Measurements from ENCODE around the gene TAS2R20.
"Not testable (repeated sequence)": the region's sequence is repeated elsewhere in the genome, so short reads cannot be mapped to it uniquely, and the experiment has no call there.

Gene TAS2R20, protein sequence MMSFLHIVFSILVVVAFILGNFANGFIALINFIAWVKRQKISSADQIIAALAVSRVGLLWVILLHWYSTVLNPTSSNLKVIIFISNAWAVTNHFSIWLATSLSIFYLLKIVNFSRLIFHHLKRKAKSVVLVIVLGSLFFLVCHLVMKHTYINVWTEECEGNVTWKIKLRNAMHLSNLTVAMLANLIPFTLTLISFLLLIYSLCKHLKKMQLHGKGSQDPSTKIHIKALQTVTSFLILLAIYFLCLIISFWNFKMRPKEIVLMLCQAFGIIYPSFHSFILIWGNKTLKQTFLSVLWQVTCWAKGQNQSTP

DNA sequence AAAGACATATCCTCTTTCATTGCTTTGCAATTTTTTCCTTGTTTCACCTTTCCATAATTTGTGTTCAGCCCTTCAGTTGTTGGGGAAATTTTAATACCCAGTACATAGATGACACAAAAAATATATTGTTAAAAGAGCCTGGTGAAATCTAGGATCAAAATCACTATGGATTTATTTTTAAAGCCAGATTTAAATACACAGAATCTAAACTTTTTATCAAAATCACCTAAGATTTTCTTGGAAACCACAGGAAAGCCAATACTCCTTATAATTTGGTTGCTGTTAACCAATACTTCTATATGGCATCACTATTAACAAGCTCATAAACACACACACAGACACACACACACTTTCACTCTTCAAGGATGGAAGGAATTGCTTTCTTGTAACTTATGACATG lies at the start of gene TAS2R20:
TSS of gene TAS2R20 (minus strand) at position 101 of the 400 bp plus-strand sequence. CDS start 429 bp downstream, outside the sequence.
- no peak for DNase-seq

DNA sequence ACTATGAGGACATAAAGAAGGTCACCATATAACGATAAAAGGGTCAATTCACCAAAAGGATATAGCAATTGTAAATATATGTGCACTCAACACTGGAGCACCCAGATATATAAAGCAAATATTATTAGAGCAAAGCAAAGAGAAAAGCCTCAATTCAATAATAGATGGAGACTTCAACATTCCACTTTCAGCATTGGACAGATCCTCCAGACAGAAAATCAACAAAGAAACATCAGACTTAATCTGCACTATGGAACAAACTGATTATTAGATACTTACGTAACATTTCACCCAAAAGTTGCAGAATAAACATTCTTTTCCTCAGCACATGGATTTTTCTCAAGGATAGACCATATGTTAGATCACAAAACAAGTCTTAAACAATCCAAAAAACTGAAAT lies 43.3 kb upstream of the TAS2R20 start:
- not testable (repeated sequence) for DNase-seq

DNA sequence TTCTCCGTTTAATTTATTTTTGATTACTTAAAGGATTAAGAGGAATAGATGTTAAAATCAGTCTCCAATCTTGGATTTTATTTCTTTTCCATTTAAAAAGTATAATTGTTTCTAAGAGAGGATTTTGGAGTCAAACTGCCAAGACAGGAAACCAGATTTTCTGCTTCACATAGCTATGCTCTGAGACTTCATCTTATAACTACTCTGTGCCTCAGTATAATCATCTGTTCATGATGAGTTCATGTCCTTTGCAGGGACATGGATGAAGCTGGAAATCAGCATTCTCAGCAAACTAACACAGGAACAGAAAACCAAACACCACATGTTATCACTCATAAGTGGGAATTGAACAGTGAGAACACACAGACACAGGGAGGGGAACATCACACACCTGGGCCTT lies 42.1 kb upstream of the TAS2R20 start:
- DNase-seq = no peak

DNA sequence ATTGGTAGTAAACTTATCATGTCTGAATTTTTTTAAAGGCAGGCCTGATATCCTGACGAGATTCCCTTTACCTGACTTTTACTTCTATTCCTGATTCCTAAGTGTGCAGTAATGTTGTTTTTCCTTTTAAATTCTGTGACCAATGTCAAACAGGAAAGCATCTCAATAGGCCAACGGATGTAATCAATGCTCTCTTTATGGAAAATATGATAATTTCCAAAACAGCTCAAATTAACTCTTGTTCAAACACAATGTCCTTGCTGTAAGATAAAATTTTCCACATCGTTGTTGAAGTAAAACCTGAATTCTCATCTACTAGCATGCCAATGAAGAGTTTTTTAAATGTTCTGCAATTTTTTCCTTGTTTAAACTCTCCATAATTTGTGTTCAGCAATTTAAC lies 41.1 kb upstream of the TAS2R20 start:
- no peak for DNase-seq

DNA sequence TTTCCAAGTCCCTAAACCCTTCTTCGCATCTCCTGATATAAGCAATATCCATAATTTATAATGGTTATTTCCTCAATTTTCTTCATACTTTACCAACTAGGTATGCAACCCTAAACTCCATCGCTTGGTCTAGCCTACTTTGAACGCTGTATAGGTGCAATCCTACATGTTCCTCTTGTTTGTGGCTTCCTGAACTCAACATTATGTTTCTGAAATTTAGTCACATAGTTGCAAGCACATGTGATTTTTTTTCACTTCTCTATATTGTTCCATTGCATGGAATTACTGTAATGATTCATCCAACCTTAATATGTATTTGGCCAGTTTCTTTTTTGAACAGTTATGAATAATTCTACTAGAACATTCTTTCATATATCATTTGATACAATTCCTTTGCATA lies 35.9 kb upstream of the TAS2R20 start:
- not testable (repeated sequence) for DNase-seq

DNA sequence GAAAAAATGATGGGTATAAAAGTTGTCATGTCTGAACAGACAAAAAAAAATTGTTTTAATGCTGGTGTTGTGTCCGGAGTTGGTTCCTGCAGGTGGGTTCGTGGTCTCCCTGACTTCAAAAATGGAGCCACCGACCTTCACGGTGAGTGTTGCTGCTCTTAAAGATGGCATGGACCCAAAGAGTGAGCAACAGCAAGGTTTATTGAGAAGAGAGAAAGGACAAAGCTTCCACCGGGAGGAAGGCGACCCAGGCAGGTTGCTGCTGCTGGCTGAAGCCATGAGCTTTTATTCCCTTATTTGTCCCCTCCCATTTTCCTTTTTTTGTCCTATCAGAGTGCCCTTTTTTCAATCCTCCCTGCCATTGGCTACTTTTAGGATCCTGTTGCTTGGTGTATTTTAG lies 33.2 kb upstream of the TAS2R20 start, which contains the start of gene TAS2R31:
TSS of gene TAS2R31 (minus strand) at position 101 of the 400 bp plus-strand sequence. CDS start at position 29, 72 bp downstream.
- DNase-seq = no peak

DNA sequence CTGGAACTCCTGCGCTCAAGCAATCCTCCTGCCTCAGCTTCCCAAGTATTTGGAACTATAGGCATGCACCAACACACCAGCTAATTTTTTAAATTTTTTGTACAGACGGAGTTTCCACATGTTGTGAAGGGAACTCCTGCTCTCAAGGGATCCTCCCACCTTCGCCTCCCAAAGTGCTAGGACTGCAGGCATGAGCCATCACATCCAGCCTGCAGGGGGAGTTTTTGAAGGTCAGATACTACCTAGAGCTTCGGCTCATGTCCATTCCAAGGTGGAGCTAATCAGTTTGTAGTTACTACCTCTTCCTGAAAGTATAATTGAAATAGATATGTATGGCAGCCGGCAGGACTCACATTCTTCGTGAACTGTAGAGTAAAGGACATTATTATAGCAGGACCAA lies 28.0 kb upstream of the TAS2R20 start:
- no peak for DNase-seq

DNA sequence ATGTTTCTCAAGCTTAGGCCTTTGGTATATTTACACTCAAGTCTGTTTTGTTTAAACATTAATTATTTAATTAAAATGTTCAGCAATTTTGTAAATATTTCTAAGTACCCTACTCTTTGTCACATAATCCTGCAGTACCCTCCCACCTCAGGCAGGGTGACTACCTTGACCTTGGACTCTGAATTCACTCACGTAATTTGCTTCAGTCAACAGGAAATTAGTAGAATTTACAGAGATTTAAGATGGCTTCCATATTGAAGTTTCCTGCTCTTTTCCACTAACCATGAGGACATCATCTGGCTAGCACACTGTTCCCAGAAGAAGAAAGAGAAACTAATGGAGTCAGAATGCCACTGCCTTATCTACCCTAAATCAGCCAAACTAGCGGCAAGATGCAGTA lies 25.3 kb upstream of the TAS2R20 start:
- no peak for DNase-seq

DNA sequence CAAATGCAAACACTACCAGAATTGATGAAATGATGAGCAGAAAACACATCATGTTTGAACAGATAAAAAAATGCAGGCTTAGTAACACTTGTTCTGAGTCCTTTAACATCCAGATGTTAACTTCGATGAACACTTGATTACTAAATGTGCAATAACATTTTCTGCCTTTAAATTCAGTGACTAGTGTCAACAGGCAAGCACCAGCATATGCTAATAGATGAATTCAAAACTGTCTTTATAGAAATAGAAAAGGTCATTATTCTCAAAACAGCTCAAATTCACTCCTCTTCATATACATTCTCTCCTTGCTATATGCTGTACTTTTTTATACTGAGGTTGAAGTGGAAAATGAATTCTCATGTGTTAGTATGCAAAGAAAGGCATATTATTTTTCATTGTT lies 24.4 kb upstream of the TAS2R20 start, which contains the start of gene TAS2R19:
TSS of gene TAS2R19 (minus strand) at position 101 of the 400 bp plus-strand sequence. CDS start at position 52, 49 bp downstream.
- no peak for DNase-seq

DNA sequence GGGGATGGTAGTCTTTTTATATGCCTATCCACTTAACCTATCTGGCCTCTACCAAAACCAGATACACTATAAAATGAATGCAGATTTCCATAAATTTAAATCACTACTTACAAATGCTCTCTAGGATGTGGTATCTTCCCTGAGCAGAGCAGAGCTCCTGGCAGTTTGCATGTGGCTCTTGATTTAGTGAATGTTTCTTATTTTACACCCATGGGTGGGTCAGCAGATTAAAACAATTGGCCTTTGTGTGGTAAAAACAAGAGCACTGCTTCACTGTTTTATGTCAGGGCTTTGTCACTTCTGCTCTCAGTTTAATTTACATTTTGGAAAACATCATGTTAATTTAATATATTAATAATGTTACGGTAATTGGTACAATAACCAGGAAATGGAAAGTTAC lies 18.8 kb upstream of the TAS2R20 start:
- DNase-seq = no peak

DNA sequence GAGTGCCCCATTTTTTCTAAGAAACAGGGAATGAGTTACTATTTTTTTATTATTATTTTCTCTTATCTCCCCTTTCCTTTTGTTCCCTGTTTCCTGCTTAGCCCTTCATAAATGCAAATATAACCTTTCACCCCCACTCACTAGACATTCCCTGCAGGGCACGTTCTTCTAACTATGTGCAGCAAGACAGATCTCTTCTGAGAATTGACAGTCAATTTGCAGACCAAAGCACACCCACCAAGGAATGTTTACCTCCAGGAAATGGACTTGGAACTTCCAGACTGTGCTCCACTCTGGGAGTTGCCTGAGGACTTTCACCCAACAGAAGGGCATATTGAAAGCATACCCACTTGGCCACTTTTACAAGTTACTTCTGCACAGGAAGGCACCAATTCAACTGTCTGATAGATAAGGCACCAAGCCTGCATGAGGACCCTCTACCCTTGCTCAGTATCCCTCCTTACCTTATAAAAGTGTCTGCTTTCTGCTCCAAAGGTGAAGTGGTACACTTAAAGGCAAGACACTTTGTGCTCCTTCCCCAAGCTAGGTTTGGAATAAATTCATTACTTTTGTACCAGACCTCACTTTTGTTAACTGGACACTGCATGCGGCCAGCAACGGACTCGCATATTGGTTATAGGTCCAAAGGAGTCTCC lies 17.8 kb upstream of the TAS2R20 start:
- DNase-seq = no peak

DNA sequence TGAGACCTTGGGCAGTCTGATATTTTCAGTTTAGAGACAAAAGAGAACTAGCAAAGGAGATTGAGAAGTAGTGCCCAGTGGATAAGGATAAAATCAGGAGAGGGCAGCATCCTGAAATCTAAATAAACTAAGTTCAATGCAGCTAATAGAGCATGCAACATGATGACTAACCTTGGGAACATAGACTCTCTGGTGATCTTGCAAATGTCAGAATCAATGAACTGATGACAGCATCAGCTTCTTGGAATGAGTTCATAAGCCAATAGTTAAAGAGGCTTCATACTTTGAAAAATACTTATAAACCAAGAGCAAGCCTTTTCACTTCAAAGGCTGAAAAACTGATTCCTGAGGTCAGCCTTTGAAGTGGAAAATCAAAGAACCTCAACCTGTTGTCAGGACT lies 16.1 kb upstream of the TAS2R20 start:
- no peak for DNase-seq

DNA sequence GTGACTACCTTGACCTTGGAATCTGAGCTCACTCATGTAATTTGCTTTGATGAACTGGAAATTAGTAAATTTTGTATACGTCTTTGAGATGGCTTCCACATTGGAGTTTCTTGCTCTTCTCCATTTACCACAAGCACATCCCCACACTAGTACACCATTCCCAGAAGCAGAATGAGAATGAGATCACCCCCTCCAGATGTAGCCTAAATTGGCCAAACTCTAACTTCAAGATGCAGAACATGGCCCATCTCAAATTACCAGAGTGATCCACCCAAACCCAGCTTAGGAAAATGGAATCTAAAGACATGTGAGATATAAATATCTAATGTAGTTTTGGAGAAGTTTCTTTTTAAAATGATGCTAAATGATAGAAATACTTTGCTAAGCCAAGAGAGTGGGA lies 9.5 kb upstream of the TAS2R20 start:
- DNase-seq = no peak

DNA sequence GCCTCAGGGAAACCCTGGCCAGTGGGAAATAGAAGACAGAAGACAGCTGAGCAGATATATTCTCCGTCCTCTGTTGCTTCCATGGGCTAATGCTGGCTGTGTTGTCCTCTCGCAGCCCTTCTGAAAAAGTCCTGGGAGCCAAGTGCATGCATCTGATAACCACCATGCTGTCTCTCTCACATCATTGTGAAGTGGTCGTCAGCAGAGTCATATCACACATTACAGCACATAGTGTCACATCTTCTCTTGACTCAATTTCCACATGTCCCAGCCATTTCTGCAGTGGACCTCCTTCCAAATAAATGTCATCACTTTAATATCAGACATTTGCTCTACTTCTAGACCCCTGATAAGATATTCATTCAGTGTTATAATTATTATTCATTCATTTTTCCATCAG lies 3.8 kb downstream of the TAS2R20 start:
- no peak for DNase-seq

DNA sequence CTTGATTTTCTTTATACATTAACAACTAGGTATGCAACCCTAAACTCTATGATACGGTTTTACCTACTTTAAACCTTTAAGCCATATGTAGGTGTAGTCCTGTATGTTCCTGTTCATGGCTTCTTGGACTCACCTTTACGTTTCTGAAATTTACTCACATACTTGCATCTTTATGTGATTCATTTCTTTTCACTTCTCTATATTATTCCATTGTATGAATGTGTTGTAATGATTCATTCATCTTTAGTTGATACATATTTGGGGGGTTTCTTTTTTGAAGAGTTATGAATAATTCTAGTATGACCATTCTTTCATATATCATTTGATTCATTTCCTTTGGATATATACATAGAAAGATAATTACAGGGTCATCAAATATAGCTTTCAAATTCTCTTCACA lies 9.0 kb downstream of the TAS2R20 start:
- DNase-seq = no peak

DNA sequence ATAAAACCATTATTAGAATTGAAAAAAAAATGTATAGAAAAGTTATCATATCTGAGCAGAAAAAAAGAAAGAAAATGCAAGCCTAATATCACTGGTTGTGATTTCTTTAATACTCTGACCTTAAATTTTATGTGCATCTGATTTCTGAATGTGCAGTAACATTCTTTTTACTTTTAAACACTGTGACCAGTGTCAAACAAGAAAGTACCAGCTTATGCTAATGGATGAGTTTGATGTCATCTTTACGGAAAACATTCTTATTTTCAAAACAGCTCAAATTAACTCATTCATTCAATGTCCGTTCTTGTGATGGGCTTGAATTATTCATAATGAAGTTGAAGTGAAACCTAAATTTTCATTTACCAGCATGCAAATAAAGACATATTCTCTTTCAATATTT lies 11.3 kb downstream of the TAS2R20 start, which contains the start of gene TAS2R50:
TSS of gene TAS2R50 (minus strand) at position 101 of the 400 bp plus-strand sequence. CDS start at position 49, 52 bp downstream.
- no peak for DNase-seq

DNA sequence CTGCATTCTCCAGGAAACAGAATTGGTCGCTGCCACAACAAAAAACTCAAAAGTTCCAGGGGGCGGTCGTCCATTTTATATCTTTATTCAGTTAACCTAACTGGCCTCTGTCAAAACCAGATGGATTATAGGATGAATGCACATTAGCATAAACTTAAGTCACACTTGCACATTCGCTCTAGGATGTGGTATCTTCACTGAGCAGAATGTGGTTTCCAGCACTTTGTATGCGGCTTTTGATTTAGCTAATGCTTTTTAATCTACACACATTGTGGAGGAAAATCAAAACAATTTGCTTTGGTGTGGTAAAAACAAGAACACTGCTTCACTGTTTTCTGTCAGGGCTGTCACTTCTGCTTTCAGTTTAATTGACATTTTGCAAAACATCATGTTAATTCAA lies 15.9 kb downstream of the TAS2R20 start:
- DNase-seq = no peak

DNA sequence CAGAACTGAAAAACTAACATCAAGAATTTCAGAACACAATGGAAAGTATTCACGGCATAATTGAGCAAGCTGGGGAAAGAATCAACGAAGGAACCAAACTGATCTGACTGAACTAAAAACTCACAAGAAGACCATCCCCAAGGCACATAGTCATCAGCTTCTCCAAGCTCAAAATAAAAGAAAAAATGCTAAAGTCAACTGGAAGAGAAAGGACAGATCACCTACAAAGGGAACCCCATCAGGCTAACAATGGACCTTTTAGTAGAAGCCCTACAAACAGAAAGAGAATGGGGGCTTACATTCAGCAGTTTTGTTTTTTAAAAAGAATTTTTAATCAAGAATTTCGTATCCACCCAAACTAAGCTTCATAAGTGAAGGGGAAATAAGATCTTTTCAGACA lies 23.1 kb downstream of the TAS2R20 start:
- DNase-seq = no peak

DNA sequence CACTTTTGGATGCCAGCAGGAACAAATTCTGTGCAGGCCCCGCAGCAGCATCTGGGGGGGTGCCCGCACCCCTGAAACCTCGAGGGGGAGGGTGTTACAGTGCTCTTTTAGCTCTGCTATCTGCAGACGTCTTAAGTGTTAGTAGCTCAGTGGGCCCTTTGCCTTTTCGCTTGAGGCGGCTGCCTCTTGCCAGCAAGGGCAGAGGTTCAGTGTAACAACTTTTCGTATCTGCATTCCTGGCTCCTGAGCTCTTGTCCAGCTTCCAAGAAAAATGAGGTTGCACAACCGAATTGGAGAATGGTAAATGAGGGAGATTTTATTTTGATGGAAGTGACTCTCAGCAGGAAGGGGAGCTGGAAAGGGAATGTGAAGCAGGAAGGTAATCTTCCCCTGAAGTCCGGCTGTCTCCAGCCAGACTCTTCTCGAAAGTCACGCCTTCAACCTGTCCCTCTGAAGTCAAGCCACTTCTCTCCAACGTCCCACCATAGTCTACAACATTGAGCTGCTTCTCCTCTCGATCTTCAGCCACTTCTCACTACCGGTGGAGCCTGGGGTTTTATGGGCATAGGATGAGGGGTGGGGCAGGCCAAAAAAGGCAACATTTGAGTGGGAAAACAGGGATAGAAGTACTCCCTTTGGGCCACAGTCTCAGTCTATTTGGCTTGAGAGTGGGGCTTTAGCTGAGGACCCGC lies 29.2 kb downstream of the TAS2R20 start:
- no peak for DNase-seq

DNA sequence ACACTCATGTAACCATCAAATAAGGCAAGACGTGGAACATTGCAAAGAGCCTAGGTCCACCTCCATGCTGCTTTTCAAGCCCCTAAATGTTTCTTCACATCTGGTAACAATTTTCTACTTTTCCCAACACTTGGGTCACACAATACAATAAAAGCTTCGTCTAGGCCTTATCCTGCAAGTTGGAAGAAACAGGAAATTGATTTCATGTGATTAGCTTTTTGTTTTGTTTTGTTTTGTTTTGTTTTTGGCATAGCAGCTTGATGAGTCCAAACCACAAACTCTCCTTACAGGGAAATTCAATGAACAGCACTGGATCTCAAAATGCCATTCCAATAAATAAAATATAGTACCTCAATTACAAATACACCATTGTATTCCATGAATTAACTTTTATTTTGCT lies 30.7 kb downstream of the TAS2R20 start:
- no peak for DNase-seq

DNA sequence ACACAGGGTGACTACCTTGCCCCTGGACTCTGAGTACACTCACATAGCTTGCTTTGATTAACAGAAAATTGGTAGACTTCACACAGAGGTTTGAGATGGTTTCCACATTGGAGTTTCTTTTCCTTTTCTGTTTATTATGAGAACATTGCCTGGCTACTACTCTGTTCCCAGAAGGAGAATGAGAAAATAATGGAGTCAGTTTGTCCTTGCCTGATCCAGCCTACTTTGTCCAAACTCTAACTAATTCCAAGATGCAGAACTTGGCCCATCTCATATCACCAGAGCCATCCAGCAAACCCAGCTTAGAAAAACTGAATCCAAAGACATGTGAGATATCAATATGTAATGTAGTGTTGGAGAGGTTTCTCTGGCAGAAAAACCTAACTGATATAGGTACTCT lies 31.8 kb downstream of the TAS2R20 start:
- DNase-seq = no peak

DNA sequence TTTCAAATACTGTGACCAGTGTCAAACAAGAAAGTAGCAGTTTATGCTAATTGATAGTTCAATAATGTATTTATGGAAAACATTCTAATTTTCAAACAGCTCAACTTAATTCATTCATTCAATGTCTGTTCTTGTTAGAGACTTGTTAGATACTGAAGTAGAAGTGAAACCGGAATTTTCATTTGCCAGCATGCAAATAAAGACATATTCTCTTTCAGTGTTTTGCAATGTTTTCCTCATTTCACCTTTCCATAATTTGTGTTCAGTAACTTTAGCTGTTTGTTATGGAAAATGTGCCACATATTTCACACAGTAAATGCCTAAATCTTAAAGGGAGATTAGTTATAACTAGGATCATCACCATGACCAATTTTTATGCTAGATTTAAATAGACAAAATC lies 32.6 kb downstream of the TAS2R20 start:
- no peak for DNase-seq

DNA sequence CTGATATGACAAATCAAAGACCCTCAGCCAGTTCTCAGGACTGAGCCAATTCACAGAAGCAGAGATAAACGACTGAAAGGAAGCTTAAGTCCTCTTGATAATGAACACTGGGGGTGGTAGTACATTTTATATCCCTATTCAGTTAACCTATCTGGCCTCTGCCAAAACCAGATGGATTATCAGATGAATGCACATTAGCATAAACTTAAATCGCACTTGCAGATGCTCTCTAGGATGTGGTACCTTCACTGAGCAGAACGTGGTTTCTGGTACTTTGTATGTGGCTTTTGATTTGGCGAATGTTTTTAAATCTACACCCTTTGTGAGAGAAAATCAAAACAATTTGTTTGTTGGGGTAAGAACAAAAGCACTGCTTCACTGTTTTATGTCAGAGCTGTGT lies 37.9 kb downstream of the TAS2R20 start:
- DNase-seq = no peak

DNA sequence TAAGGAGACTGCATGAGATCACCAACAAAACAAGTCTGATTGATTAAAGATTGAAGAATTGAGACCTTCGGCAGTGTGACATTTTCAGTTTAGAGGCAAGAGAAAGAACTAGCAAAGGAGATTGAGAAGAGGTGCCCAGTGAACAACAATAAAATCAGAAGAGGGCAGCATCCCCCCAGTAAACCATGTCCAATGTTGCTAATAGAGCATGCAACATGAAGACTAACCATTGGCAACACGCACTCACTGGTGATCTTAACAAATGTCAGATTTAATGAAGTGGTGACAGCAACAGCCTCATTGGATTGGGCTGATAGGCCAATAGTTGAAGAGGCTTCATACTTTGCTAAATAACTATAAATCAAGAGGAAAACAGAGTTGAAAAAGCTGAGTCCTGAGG lies 38.3 kb downstream of the TAS2R20 start:
- DNase-seq = no peak
